22Rv1 (cell line): ENCODE data around the gene MAP7D2.

Experiments used
- ZFX ChIP-seq: fragments of 450-650 bp; IDR thresholded peaks from 2 replicates; pipeline ENCODE4 v1.6.1; 2017; ENCODE audit warnings: antibody characterized with exemption, borderline replicate concordance
- TF ChIP-seq, protein P1 (sequence below): fragments of 450-650 bp; IDR thresholded peaks from 2 replicates; pipeline ENCODE4 v1.5.1; 2017; ENCODE audit warnings: mild to moderate bottlenecking

DNA sequence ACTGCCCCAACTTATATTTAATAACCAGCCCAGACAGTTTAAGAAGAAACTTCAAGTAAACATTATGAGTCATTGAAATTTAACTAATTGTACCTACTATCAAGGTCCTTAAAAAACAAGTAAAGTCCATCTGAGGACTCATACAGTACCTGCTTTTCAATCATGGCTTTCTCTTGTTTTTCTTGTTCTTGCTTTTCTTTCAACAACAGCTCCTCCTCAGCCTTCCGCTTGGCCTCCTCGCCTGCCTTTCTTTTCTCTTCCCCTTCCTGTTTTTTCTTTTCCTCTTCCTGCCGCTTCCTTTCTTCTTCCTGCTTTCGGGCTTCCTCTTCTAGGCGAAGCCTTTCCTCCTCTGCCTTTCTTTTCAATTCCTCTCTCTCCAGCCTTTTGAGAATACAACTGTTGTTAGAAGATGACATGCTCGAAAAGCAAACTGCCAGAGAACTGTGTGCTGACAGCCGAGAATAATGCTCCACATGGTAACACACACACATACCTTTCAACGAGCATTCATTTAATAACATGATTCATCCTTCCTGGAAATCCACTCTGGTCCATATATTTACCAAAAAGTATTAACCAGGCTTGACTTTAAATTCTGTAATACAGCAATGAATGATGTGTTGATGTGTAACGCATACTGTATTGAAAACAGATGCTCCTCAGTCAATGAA is 100.6 kb downstream of the MAP7D2 start:
- TF ChIP-seq, protein P1, sequence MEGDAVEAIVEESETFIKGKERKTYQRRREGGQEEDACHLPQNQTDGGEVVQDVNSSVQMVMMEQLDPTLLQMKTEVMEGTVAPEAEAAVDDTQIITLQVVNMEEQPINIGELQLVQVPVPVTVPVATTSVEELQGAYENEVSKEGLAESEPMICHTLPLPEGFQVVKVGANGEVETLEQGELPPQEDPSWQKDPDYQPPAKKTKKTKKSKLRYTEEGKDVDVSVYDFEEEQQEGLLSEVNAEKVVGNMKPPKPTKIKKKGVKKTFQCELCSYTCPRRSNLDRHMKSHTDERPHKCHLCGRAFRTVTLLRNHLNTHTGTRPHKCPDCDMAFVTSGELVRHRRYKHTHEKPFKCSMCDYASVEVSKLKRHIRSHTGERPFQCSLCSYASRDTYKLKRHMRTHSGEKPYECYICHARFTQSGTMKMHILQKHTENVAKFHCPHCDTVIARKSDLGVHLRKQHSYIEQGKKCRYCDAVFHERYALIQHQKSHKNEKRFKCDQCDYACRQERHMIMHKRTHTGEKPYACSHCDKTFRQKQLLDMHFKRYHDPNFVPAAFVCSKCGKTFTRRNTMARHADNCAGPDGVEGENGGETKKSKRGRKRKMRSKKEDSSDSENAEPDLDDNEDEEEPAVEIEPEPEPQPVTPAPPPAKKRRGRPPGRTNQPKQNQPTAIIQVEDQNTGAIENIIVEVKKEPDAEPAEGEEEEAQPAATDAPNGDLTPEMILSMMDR = no peak
- TF ChIP-seq ZFX = no peak
